Tibial nerve (tissue), 3 donors: Measurements from ENCODE around the gene MED16.

Experiments
- POLR2A ChIP-seq, 2 donors: fragments of 450-650 bp; IDR thresholded peaks; one replicate each; pipeline ENCODE4 v1.6.1; 2017; ENCODE audit warnings: antibody characterized with exemption in 2 of 2, mild to moderate bottlenecking in 2 of 2, moderate library complexity in 2 of 2
- TF ChIP-seq, protein P1 (sequence below), 5 experiments: fragments of 200-600 bp in 3 of 5; fragments of 450-650 bp in 2 of 5; sonication (generic) in 3 of 5; IDR thresholded peaks; one replicate each; pipeline ENCODE4 v1.5.1; 2016 to 2019; ENCODE audit warnings: antibody characterized with exemption in 5 of 5, mild to moderate bottlenecking in 3 of 5, moderate library complexity in 2 of 5

DNA sequence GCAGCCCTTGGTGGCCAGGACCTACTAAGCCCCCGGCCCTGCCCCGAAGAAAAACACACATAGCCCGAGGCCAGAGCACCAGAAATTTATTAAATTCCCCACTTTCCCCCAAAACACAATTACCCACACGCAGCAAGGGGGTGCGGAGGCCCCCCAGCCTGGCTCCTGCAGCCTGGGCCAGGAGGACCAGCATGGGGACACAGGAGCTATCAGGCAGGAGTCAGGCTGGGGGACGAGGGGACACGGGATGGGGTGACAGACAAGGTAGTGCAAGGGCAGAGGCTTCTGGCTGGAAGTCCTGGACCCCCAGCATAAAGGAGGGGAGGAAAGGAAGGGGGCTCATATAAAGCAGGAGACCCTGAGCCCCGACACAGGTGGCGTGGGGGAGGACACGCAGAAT is 3.4 kb upstream of the MED16 start:
- TF ChIP-seq POLR2A (IDR thresholded peaks at IDR 0.05): no peak
- TF ChIP-seq, protein P1, sequence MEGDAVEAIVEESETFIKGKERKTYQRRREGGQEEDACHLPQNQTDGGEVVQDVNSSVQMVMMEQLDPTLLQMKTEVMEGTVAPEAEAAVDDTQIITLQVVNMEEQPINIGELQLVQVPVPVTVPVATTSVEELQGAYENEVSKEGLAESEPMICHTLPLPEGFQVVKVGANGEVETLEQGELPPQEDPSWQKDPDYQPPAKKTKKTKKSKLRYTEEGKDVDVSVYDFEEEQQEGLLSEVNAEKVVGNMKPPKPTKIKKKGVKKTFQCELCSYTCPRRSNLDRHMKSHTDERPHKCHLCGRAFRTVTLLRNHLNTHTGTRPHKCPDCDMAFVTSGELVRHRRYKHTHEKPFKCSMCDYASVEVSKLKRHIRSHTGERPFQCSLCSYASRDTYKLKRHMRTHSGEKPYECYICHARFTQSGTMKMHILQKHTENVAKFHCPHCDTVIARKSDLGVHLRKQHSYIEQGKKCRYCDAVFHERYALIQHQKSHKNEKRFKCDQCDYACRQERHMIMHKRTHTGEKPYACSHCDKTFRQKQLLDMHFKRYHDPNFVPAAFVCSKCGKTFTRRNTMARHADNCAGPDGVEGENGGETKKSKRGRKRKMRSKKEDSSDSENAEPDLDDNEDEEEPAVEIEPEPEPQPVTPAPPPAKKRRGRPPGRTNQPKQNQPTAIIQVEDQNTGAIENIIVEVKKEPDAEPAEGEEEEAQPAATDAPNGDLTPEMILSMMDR (IDR thresholded peaks at IDR 0.05): no peak
